ENCODE results near the gene LYG1.
"Not testable (repeated sequence)": the region's sequence is repeated elsewhere in the genome, so short reads cannot be mapped to it uniquely, and the experiment has no call there.

LYG1 gene

GRCh38 chr2:99278793-99279291 lies 22.2 kb downstream of the LYG1 start:
- no peak overlapping the region for H3K27ac ChIP-seq
- H3K4me3 ChIP-seq: no peak overlapping the region

GRCh38 chr2:99278195-99278765 lies 22.7 kb downstream of the LYG1 start:
- H3K27ac ChIP-seq, H3K4me3 ChIP-seq: not testable (repeated sequence)

GRCh38 chr2:99275882-99276281 lies 25.1 kb downstream of the LYG1 start:
- H3K4me3 ChIP-seq: peak overlapping the region in 1 of 7 experiments; percentile 17

GRCh38 chr2:99261242-99261641 lies 39.8 kb downstream of the LYG1 start:
- H3K27ac ChIP-seq: no peak overlapping the region
- no peak overlapping the region for H3K4me3 ChIP-seq

More at GRCh38 chr2:99275882-99276281, 25.1 kb downstream of the LYG1 start:
- peak overlapping the region in 1 of 21 experiments; percentile 8 for H3K27ac ChIP-seq

- Histone ChIP-seq H3K4me3 (no peak overlapping the region), H3K27ac (no peak overlapping the region)
Measured at GRCh38 chr2:99260184-99260583, 40.8 kb downstream of the LYG1 start.

GRCh38 chr2:99259465-99259864 lies 41.5 kb downstream of the LYG1 start:
- no peak overlapping the region for H3K4me3 ChIP-seq
- no peak overlapping the region for H3K27ac ChIP-seq

GRCh38 chr2:99256677-99257076 lies 44.3 kb downstream of the LYG1 start:
- no peak overlapping the region for H3K4me3 ChIP-seq
- H3K27ac ChIP-seq: no peak overlapping the region

- H3K27ac ChIP-seq: no peak within 1 kb of the TSS
- H3K4me3 ChIP-seq: no peak within 1 kb of the TSS
Measured at GRCh38 chr2:99255491-99256318, 45.3 kb downstream of the LYG1 start, which contains the start of gene LYG2. TSS of gene LYG2 (minus strand) at chr2:99255666. CDS start at chr2:99254260, 1,406 bp downstream.

GRCh38 chr2:99249951-99250350 lies 51.0 kb downstream of the LYG1 start:
- no peak overlapping the region for H3K27ac ChIP-seq
- no peak overlapping the region for H3K4me3 ChIP-seq

- Histone ChIP-seq H3K27ac (no peak overlapping the region), H3K4me3 (no peak overlapping the region)
Measured at GRCh38 chr2:99242151-99242550, 58.8 kb downstream of the LYG1 start.

- Histone ChIP-seq H3K4me3 (no peak overlapping the region), H3K27ac (no peak overlapping the region)
Measured at GRCh38 chr2:99240431-99240830, 60.6 kb downstream of the LYG1 start.

- no peak overlapping the region for H3K27ac ChIP-seq
- no peak overlapping the region for H3K4me3 ChIP-seq
Measured at GRCh38 chr2:99238599-99238998, 62.4 kb downstream of the LYG1 start.

Data from skin epidermis (tissue), 12 donors.